Duodenal mucosa (tissue), 2 donors: ENCODE measurements around the gene LCOR.

ENCODE experiments used
- H3K27ac ChIP-seq: one replicate; pipeline ENCODE4 v1.7.0; 2013; ENCODE audit warnings: low read depth, low read length
- H3K27me3 ChIP-seq, 2 donors: one replicate each; pipeline ENCODE4 v1.7.0; 2013; ENCODE audit warnings: low read length in 2 of 2, control low read depth in 1 of 2; ENCODE audit not compliant: insufficient read depth in 2 of 2, control insufficient read depth in 1 of 2
- H3K36me3 ChIP-seq, 2 donors: one replicate each; pipeline ENCODE4 v1.7.0; 2013; ENCODE audit warnings: low read length in 2 of 2, control low read depth in 1 of 2; ENCODE audit not compliant: insufficient read depth in 2 of 2, control insufficient read depth in 1 of 2
- H3K4me1 ChIP-seq, 2 donors: one replicate each; pipeline ENCODE4 v1.7.0; 2013; ENCODE audit warnings: low read length in 2 of 2, control low read depth in 1 of 2; ENCODE audit not compliant: insufficient read depth in 2 of 2, control insufficient read depth in 1 of 2
- H3K4me3 ChIP-seq, 2 donors: one replicate each; pipeline ENCODE4 v1.7.0; 2013; ENCODE audit warnings: low read length in 2 of 2, low read depth in 1 of 2
- H3K9ac ChIP-seq, 2 donors: one replicate each; pipeline ENCODE4 v1.7.0; 2013; ENCODE audit warnings: low read length in 2 of 2, low read depth in 1 of 2
- H3K9me3 ChIP-seq, 2 donors: one replicate each; pipeline ENCODE4 v1.7.0; 2013; ENCODE audit warnings: low read length in 2 of 2, control low read depth in 1 of 2; ENCODE audit not compliant: control insufficient read depth in 1 of 2

Gene LCOR

DNA sequence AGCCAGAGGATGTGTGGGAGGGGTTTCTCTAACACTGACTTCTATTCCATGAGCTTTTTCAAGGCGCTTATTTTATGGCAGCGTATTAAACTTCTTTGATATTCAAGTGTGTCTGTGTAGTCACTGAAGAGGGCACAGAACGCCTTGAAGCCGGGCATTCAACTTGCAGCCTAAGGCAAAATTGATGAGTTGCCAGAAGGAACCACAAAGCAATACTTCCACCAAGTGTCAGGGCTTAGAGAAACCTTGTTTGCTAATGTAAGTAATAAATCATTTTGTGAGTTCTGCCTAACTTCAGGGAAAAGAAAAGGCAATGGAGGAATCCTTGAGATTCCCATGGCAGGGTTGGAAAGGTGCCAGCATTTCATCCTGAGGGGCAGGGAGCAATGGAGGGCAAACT lies 163.8 kb downstream of the LCOR start:
- no peaks in the 10 kb centered on the region for H3K36me3 ChIP-seq
- H3K4me1 ChIP-seq, result peaks cover 39% of the 10 kb centered on the region in 2 donors
- H3K9ac ChIP-seq, result no peak overlapping the region
- H3K4me3 ChIP-seq, result no peak overlapping the region
- no peaks in the 10 kb centered on the region for H3K27me3 ChIP-seq
- H3K27ac ChIP-seq, result no peak overlapping the region
- no peaks in the 10 kb centered on the region for H3K9me3 ChIP-seq

DNA sequence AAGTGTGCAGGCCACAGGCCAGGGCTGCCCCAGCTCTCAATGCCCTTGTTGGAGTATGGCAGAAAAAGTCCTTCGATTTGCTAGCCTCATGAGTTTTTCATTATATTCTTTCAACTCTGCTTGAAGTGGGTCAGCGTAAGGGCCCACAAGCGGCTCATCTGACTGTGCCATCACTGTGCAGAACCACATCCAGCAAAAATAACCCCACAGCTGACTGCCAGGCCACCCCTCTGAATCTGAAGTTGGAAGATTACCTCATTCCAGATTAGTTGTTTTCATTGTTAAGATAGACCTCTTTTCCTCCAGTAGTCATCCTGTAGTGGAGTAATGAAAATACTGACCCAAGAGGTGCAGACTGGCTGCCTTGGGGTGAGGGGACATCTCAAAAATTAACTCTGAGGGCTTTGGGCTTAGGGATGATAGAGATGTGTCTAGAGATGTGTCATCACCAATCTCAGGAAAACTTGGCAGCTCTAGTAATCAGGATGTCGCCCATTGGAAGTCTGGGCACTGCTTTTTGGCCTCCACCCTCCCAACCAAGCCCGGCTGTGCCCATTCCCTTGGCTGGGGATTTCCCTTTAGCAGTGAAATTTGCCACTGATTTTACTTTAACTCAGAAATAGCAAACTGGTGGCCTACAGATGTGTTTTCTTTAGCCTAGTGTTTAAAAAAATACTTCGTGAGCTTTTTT lies 164.3 kb downstream of the LCOR start:
- no peaks in the 10 kb centered on the region for H3K9me3 ChIP-seq
- peaks cover 45% of the 10 kb centered on the region in 2 donors for H3K4me1 ChIP-seq
- no peak overlapping the region for H3K27ac ChIP-seq
- no peak overlapping the region for H3K9ac ChIP-seq
- H3K36me3 ChIP-seq, result no peaks in the 10 kb centered on the region
- no peak overlapping the region for H3K4me3 ChIP-seq
- no peaks in the 10 kb centered on the region for H3K27me3 ChIP-seq

DNA sequence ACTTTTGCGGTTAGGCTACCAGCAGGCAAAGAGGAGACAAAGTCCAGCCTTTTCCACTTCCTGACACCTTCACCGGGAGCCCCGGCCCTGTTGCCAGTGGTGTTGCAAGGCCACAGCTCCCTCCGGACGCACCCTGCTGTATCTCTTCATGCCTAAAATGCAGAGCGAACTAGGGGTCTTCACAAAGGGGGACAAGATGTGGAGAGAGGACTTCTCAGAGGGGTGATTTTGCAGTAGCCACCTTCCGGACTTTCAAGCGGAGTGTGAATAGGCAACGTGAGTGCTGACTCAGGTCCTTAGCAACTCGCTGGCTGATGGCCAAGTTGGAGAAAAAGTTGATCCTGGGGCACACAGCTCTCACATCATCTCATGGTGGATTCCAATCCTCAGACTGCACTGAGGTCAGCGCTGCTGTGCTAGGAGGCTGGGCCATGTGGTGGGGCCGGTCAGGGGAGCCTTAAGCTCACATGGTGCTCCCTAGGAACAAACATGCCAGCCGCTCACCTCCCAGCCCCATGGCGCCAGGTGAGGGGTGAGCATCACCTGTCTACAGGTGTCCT lies 166.3 kb downstream of the LCOR start:
- H3K4me1 ChIP-seq, result peaks cover 47 to 52% of the 10 kb centered on the region in 2 donors
- H3K27me3 ChIP-seq, result no peaks in the 10 kb centered on the region
- H3K9ac ChIP-seq, result no peak overlapping the region
- no peaks in the 10 kb centered on the region for H3K36me3 ChIP-seq
- no peak overlapping the region for H3K27ac ChIP-seq
- peak overlapping the region in 1 of 2 donors; percentile 40 for H3K4me3 ChIP-seq
- no peaks in the 10 kb centered on the region for H3K9me3 ChIP-seq

DNA sequence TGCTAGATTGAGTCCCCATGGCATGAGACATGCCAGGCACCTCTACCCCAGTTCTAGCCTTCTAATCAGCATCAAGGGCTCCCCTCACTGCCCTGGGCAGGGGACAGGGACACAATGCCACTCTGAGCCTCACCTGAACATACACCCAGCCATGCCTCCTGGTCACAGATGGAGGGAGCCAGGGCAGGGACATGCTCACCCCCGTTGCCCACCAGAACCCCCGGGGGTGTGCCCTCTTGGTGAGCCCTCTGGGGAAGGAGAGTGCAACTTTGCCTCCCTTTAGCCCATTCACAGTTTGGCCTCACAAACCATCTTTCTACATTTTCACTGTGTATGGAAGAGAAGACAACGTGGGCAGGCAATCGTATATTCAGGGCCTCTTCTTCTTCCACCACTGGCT lies 167.2 kb downstream of the LCOR start:
- Histone ChIP-seq H3K36me3 (no peaks in the 10 kb centered on the region), H3K27ac (no peak overlapping the region), H3K4me3 (no peak overlapping the region), H3K27me3 (no peaks in the 10 kb centered on the region), H3K9ac (no peak overlapping the region), H3K9me3 (no peaks in the 10 kb centered on the region), H3K4me1 (peaks cover 47 to 52% of the 10 kb centered on the region in 2 donors)

DNA sequence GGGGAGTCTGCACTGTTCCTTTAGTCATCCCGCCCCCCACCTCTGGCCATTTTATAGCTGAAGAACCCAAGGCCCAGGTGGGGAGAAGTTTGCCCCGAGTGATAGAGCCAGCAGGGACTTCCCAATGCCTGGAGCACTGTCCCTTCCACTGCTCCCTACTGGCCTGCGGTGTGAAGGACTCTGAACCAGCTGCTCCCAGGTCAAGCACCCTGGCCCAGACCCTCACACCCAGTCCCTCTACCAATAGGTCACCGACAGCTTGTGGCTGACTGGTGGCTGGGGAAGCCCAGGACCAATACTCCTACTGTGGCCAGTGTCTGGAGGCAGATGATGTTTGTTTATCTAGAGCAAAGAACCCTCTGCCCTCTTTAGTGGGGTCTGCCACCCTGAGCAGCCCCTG lies 167.9 kb downstream of the LCOR start:
- Histone ChIP-seq H3K36me3 (no peaks in the 10 kb centered on the region), H3K9ac (no peak overlapping the region), H3K9me3 (no peaks in the 10 kb centered on the region), H3K4me3 (no peak overlapping the region), H3K27ac (no peak overlapping the region), H3K27me3 (no peaks in the 10 kb centered on the region), H3K4me1 (peaks cover 47 to 52% of the 10 kb centered on the region in 2 donors)

DNA sequence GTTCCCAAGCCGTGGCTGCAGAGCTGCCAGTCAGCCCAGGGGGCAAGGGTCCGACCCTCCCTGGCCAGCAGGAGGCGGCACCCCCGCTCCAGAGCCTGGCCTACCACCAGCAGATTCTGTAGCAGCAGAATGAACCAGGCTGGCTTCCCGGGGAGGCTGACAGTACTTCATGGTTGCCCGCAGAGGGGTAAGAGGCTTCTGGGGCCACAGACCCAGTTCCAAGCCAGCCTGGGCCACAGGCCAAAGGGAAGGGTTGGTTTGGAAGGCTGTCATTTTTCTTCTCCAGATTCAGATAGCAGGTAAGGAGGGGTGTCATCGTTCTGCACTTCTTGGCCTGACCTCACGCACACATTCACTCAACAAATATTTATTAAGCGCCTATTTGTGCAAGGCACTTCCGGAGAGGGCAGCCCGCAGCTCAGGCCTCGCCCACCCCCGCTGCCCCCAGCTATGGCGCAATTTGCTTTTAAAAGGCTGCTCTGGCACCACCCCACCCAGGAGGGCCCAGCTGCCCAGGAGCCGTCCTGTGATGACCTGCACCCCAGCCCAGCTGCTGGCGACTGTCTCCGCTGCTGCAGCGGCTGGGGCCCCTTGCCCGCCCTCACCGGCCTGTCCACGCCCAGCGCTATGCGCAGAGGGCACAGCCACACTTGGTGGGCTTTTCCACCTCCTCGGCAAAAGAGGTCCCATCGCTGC lies 168.5 kb downstream of the LCOR start:
- H3K9me3 ChIP-seq, result no peaks in the 10 kb centered on the region
- no peaks in the 10 kb centered on the region for H3K36me3 ChIP-seq
- peaks cover 47 to 52% of the 10 kb centered on the region in 2 donors for H3K4me1 ChIP-seq
- H3K27me3 ChIP-seq, result no peaks in the 10 kb centered on the region
- H3K9ac ChIP-seq, result no peak overlapping the region
- H3K4me3 ChIP-seq, result no peak overlapping the region
- no peak overlapping the region for H3K27ac ChIP-seq

DNA sequence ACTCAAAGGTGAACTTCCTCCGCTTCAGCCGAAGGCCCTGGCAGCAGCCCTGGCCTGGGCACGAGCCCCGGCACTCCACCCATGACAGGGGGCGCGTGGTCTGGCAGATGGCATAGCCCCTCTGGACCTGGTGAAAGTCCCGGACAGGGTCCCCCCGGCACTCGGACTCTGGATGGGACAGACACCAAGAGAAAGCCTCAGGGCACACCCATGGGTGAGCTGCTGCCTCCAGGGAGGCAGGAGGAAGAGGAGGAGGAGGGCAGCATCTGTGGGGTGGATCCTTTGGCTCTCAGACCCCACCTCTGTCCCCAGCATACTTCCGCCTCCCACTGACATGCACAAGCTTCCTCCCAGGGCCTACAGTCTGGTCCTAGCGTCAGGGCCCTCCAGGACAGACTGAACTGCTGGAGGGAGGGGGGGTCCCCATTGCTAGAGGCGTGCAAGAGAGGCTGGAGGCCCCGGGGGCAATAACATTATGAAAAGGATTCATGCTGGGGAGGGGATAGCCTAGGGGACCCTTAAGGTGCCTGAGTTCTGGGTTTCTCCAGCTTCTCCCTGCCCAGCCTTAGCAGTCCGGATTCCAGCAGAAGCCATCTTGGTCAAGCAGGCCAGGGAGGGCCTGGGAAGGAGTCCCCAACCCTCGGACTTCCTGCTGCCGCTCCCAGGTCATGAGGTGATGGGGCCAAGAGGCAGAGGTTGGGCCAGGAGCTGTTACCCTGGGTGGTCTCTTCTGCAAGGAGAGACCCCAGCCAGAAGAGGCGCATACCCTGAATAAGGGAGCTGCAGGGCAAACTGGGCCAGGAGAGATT lies 169.3 kb downstream of the LCOR start:
- H3K9ac ChIP-seq, result peak overlapping the region in 1 of 2 donors; percentile 38
- H3K36me3 ChIP-seq, result no peaks in the 10 kb centered on the region
- no peaks in the 10 kb centered on the region for H3K27me3 ChIP-seq
- H3K27ac ChIP-seq, result no peak overlapping the region
- H3K4me1 ChIP-seq, result peaks cover 47 to 52% of the 10 kb centered on the region in 2 donors
- H3K4me3 ChIP-seq, result no peak overlapping the region
- H3K9me3 ChIP-seq, result no peaks in the 10 kb centered on the region

DNA sequence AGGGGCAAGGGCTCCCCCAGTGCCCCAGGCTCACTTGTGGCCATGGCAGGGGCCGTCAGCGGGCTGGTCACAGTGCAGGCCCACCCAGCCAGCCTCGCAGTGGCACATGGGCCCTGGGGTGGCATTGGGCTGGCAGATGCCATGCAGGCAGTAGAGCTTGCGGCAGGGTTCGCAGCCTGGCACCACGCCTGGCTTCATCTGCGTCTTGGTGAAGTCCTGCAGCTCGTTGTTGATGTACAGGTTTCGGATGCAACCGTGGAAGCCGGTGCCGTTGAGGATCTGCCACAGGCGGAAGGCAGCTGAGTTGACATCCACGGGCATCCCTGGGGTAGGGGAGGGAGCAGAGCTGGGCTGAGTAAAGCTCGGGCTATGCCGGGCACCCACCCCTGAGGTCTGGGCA lies 170.6 kb downstream of the LCOR start:
- Histone ChIP-seq H3K36me3 (no peaks in the 10 kb centered on the region), H3K9me3 (peaks cover 0 to 10% of the 10 kb centered on the region in 2 donors), H3K4me1 (peaks cover 45 to 48% of the 10 kb centered on the region in 2 donors), H3K9ac (peak overlapping the region; percentile 8 to 54), H3K4me3 (no peak overlapping the region), H3K27me3 (no peaks in the 10 kb centered on the region), H3K27ac (no peak overlapping the region)

DNA sequence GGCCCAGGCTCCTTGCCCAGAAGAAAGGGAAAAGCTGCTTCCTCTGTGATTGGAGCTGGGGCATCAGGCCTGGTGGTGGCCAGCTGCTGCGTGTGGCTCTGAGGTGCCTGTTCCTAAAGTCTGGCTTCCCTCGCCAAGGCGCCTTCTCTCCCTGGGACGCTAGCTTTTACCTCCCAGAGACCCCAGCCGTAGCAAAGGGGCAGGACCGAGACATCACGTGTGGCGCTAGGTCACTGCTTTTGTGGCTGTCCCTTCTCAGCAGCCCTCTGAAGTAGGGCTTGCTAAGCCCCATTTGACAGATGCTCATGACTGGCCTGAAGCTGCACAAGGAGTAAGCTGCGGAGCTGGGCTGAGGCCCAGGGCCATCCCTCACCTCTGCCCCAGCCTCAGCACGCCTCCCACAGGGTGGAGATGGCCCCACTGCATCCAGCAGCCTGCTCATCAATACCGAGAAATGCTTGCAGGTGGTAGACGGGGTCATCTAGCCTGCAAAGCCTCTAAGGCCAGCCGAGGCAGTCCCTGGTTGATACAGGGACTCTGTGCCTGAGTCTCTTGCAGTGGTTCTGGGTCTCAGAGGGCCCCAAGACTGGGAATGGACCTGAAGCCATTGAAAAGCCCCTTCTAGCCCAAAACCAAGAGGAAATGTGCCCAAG lies 171.2 kb downstream of the LCOR start:
- Histone ChIP-seq H3K27me3 (no peaks in the 10 kb centered on the region), H3K4me3 (no peak overlapping the region), H3K9ac (peak overlapping the region; percentile 8 to 54), H3K27ac (no peak overlapping the region), H3K4me1 (peaks cover 40 to 41% of the 10 kb centered on the region in 2 donors), H3K9me3 (peaks cover 0 to 11% of the 10 kb centered on the region in 2 donors), H3K36me3 (no peaks in the 10 kb centered on the region)
